Stomach (tissue), 4 donors: ENCODE measurements around the gene FNBP1.
"Not testable (repeated sequence)": the region's sequence is repeated elsewhere in the genome, so short reads cannot be mapped to it uniquely, and the experiment has no call there.

Experiments used
- CTCF ChIP-seq, 7 experiments: fragments of 450-650 bp in 4 of 7; fragments of 200-600 bp in 3 of 7; sonication (generic) in 3 of 7; IDR thresholded peaks; one replicate each; pipeline ENCODE4 v1.5.1; 2016 to 2019; ENCODE audit warnings: antibody characterized with exemption in 7 of 7, control low read depth in 2 of 7, mild to moderate bottlenecking in 1 of 7
- POLR2A ChIP-seq, 4 donors: fragments of 450-650 bp; IDR thresholded peaks; one replicate each; pipeline ENCODE4 v1.6.1; 2016; ENCODE audit warnings: antibody characterized with exemption in 4 of 4, control low read depth in 2 of 4, mild to moderate bottlenecking in 1 of 4, moderate library complexity in 1 of 4
- POLR2AphosphoS5 ChIP-seq, 3 donors: sonication (generic); formaldehyde crosslinking; IDR thresholded peaks; one replicate each; pipeline ENCODE4 v1.6.1; 2016; ENCODE audit warnings: antibody characterized with exemption in 3 of 3

- TF ChIP-seq POLR2AphosphoS5, POLR2A, CTCF (IDR thresholded peaks at IDR 0.05): not testable (repeated sequence)
Observed at GRCh38 chr9:129997706-129998105, 45.3 kb downstream of the FNBP1 start.
